ENCODE measurements around the gene MRPL28.
A peak's percentile ranks its signal among the peaks of the same experiment; 100 is the strongest.
"Not testable (repeated sequence)": the region's sequence is repeated elsewhere in the genome, so short reads cannot be mapped to it uniquely, and the experiment has no call there.

MRPL28 gene

DNA sequence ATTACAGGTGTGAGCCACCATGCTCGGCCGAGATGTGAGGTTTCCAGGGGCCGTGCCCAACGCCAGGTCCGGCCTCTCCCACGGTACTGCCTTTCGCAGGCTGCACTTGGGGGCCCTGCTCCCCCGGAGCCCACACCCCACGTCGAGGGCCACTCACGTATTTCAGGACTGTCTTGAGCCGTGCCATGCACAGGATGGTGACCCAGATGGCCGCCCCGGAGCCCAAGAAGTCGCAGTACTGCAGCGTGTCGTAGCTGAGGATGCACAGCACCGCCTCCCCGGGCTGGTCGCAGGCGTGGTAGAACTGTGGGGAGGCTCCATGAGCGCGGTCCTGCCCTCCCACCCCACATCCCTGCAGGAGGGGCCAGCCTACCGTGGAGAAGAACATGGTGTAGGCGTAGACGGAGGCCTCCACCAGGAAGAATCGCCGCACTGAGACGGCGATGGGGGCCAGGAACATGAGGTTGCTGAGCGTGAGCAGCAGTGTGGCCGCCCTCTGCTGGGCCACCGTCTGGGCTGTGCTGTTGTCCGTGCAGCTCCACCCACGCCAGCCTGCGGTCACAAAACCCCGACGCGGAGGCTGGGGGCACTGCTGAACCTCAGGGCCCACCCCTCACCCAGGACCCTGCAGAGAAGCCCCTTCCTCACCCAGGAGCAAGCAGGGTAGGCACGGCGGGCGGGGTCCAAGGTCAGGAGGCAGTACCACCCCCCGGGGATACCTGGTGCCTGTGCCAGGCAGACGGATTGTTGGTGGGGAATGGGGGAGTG, 3.7 kb upstream of the MRPL28 start:
- no peak for DNase-seq (ENCODE audit: low read depth in 2 of 2)

DNA sequence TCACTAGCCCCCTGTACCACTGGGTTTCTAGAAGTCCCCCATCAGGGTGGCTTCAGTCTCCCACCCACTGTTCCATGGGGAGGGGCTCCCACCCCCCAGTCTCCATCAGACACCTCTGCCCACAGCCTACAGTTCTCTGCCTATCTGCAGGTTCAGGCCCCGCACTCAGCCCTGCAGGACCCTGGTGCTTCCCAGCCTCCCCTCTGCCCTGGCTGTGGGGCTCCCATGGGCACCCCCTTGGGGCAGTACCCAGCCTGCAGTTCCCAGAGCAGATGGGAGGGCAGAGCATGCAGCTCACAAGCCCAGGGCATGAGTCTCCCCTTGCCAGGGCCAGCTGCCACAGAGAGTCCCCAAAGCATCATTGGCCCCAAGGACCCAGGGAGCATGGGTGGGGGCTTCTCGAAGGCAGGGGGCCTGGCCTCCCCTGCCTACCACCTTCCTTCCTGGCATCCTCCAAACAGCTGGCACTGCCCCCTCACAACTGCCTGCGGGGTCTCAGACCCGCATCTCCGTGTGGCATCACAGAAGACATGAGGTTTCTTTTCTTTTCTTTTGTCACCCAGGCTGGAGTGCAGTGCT, 2.8 kb upstream of the MRPL28 start:
- no peak for DNase-seq (ENCODE audit: low read depth in 2 of 2)

- DNase-seq (ENCODE audit: low read depth in 2 of 2), result no peak
Observed at GRCh38 chr16:372302-372983, 2.1 kb upstream of the MRPL28 start.

DNA sequence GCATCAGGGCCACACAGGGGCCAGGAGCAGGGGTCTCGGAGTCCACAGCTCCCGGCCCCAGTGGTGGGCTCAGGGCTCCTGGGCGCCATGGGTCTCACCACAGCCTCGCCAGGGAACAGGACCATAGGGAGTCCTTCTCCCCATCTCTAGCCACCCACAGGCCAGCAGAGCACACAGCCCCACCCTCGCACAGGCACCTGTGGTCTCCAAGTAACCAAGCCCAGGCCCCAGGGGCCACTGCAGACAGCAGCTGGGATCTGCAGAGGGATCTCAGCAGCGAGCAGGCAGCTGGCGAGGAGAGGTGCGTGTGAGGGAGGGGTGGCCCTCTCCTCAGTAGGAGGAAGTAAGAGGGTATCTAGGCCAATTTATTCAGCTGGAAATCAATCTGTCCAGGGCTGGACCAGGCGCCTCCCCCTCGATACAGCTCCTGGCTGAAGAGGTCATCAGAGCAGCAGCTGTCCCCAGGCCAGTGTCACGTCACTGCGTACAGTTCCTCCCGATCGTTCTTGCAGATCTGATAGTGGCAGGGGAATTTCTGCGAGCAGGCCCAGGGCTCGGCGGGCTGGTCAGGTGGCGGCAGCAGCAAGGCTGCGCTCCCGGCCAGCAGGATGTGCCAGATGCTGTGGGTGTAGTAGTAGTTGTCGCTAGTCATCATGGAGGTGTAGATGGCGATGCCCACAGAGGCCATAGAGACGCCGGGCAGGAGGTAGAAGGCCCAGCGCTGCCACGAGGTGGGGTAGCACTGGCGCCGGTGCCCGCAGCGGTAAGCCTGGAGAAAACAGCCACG, 1.4 kb upstream of the MRPL28 start:
- DNase-seq (ENCODE audit: low read depth in 2 of 2), result no peak

- no peak for DNase-seq (ENCODE audit: low read depth in 2 of 2)
Observed at GRCh38 chr16:370979-371514, 709 bp upstream of the MRPL28 start.

DNA sequence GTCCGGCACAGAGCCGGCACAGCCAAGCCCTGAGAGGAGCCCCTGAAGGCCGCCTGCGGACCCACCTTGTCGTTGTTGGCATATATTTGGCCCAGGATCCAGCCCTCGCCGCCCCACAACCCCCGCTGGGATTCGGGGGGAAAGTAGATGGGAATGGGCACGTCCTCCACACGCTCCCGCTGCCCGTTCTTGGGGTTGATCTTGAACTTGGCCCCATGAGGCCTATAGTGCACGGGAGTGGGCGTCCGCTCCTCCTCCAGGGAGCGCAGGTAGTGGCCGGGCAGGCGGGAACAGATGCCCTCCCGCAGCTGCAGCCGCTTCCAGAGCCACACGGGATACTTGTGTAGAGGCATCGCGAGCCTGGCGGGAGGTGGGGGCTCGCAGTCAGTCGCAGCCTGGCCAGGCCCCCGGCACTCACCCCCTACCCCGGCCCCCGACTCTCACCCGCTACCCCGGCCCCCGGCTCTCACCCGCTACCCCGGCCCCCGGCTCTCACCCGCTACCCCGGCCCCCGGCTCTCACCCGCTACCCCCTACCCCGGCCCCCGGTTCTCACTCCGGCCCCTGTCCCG, 387 bp downstream of the MRPL28 start:
- no peak for DNase-seq (ENCODE audit: low read depth in 2 of 2)

DNA sequence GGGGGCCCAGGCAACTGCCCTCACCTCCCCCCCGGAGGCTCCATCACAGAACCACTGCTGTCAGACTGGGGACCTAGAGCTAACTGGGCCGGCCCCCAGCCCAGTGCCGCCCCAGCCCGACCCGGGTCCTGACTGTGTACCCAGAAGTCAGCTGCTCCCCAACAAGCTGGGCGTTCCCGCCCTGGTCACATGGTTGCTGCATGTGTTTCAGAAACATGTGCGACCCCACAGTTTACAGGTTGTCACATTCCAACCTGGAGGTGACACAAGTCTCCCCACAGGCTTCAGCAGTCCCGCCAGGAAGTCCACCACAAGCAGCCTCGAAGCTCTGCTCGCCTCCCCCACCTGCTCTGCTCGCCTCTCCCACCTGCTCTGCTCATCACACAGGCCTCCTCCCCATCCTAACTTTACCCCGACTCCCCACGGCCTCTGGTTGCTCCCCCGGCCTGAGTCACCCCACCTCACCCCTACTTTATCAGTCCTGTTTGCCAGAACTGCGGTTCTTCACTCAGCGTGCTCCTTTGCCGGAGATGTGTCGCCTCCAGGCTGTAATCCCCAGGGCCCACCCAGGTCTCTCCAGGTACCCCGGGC, 968 bp downstream of the MRPL28 start:
- no peak for DNase-seq (ENCODE audit: low read depth in 2 of 2)

DNA sequence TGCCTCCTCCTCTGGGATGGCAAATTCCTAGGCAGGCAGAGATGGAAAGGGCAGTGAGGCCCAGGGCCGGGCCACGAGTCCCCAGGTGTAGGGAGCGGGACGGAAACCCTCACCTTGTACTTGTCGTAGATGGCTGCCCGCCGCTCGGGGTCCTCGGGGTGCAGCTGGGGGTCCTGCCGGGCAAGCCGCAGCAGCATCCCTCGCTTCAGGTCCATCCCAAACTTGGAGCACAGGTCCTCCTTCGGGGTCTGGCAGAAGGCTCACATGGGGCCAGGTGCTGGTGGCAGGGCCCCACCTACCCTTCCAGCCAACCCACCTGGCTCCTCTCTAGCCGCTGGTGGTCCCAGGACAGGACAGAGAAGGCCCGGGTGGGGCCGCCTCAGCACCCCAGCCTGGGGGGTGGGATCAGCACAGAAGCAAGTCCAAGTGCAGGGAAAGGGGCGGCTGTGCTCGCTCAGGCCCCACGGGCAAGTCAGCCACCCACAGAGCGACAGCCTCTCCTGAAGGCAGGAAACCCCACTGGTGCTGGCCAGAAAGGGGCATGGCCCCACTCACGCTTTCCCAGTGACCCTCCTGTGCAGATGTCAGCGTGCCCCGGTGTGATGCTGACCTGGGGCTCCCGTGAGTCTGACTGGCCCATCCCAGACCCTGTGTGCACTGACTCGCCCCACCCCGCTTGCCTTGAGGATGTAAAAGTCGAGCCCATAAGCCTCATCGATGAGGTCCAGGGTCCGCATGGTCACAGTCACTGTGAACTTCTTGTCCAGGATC, 1.8 kb downstream of the MRPL28 start:
- no peak for DNase-seq (ENCODE audit: low read depth in 2 of 2)

DNA sequence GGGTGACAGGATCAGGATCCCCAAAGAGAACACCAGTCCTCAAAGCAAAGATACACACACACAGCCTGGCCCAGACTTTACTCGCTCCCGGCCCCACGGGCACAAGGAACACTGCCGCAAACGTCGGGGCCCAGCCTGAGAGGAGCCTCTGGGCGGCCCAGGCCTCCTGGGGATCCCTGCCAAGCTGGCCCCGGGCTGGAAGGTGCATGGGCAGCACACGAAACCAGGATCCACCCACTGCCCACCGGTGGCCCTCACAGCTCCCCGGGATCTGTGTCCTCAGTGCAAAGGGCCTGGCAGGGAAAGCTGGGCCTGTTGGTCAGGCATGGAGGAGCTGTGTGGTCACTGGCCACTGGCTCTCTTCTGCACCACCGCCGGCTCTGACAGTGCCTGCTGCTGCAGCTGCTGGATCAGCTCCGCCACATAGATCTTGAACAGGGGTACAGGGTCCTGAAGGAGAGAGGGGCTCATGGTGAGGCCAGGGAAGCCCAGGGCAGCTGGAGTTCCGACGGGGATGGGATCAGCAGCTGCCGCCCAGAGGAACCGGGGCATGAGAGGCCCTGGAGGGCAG, 2.9 kb downstream of the MRPL28 start:
- no peak for DNase-seq (ENCODE audit: low read depth in 2 of 2)

GRCh38 chr16:366476-366875, 3.9 kb downstream of the MRPL28 start:
- no peak for DNase-seq (ENCODE audit: low read depth in 2 of 2)

GRCh38 chr16:364595-365491, 5.5 kb downstream of the MRPL28 start:
- no peak for DNase-seq (ENCODE audit: low read depth in 2 of 2)

DNA sequence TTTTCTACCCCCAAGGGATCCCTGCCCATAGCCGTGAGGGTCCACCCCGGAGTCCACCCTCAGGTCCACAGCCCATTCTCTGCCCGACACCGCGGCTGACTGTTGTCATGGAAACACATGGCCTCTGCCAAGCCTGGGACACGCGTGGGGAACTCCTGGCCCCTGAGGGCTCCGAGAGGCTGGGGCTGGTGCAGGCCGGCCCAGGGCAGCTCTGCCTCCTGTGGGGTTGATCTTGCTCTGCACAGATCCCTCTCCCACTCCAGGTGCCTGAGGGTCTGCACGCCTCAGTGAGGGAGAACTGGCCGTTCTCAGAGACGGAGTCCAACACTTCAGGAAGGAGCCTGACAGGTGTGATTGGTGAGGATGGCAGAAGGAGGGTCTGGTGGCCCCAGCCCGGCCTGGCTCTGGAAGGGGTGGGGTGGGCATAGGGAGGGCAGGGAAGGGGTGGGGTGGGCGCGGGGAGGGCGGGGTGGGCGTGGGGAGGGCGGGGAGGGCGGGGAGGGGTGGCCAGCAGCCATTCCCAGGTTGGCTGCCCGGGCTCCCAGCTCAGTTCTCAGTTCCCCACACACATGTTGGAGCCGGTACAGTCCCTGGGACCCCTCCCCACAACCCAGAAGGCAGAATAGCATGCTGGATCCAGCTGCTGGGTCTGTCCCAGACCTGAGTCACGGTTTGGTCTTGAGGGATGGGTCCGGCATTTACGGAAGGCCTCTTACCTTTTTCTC, 6.4 kb downstream of the MRPL28 start:
- no peak for DNase-seq (ENCODE audit: low read depth in 2 of 2)

GRCh38 chr16:363110-363765, 7.1 kb downstream of the MRPL28 start:
- no peak for DNase-seq (ENCODE audit: low read depth in 2 of 2)

DNA sequence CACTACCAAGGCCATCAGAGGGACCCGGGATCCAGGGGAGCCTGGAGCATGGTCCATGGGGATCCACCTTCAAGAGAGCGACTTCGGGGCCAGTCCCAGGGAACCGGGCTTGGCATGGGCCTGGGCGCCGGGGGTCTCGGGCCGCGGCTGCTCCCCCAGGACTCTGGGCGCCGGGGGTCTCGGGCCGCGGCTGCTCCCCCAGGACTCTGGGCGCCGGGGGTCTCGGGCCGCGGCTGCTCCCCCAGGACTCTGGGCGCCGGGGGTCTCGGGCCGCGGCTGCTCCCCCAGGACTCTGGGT, 7.7 kb downstream of the MRPL28 start:
- DNase-seq (ENCODE audit: low read depth in 2 of 2), result not testable (repeated sequence)

DNA sequence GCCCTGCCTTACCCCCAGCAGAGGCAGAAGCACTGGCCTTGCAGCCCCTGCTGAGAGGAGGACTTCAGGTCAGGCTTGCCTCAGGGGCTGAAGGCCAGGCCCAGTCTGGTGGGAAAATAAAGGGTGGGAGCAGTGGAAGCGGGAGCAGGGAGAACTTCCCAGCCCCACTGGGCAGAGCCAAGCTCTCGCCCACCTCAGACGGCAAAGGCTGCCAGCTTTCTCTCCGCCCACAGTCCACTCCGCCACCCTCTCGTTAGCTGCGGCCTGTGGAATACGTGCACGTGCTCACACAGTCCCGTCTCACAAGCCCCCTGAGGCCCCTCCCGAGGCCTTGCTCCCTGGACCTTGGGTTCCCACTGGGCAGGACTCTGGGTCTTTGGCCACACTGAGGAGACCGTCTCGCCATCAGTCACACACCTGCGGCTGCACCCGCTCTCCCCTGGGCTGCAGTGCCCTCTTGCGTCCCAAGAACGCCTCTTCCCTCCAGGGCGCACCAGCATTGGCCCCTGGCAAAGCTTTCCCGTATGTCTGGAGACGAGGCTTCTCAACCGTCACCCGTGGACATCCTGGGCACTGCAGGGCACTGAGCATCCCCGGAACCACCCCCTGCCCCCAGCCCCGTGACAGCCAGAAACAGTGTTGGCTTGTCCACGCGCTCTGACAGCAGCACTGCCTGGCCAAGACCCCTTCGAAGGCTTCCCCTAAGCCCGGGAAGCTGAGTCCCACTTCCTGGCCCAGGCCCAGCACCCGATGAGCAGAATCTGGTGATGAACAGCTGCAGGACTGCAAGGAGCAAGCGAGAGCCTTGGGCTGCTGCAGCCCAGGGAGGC, 8.3 kb downstream of the MRPL28 start:
- DNase-seq (ENCODE audit: low read depth in 2 of 2), result peak; percentile 48 to 54

DNA sequence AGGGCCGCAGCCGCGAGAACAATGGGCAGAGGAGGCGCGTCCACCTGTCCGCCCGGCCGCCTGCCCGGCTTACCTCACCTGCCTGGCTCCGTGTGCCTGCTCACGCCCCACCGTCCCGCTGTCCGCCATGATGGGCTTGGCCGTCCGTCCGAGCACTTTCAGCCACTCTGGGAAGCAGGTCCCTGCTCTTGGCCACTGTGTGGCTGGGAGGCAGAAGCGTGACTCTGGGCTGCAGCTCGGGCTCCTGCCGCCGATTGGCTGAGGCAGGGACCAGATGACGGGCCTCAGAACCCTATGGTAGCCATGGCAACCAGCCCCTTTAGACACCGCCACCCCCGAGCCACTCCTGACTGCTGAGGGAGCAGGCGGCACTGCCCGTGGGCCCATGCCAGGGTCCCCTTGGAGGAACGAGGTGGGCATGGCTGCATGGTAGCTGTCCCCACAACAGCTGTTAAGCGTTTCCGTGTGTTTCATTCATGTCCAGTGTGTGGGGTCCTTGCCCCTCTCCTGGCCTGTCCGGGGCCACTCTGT, 8.9 kb downstream of the MRPL28 start:
- DNase-seq (ENCODE audit: low read depth in 2 of 2), result no peak

Data from activated CD8-positive, alpha-beta memory T cell treated with anti-CD3 and anti-CD28 coated beads for 4 hours (primary cell).